Effector memory CD4-positive, alpha-beta T cell (primary cell): ENCODE measurements around the gene MTMR6.
A peak's percentile ranks its signal among the peaks of the same experiment; 100 is the strongest.
"Not testable (repeated sequence)": the region's sequence is repeated elsewhere in the genome, so short reads cannot be mapped to it uniquely, and the experiment has no call there.

Experiments
- DNase-seq, 3 donors: peaks; one replicate each; pipeline ENCODE4 v3.0.0-alpha.2; 2020
- H3K27ac ChIP-seq: 2 replicates; pipeline ENCODE4 v1.7.0; 2013; ENCODE audit warnings: mild to moderate bottlenecking, low read length, moderate library complexity; ENCODE audit not compliant: insufficient read depth, poor library complexity, severe bottlenecking
- H3K27me3 ChIP-seq: replicated peaks from 2 replicates; pipeline ENCODE4 v1.7.0; 2013; ENCODE audit warnings: mild to moderate bottlenecking, low read length; ENCODE audit not compliant: insufficient read depth, control insufficient read depth, poor library complexity, severe bottlenecking
- H3K36me3 ChIP-seq: 2 replicates; pipeline ENCODE4 v1.7.0; 2013; ENCODE audit warnings: mild to moderate bottlenecking, low read length, moderate library complexity; ENCODE audit not compliant: control insufficient read depth, insufficient read depth
- H3K4me1 ChIP-seq: 2 replicates; pipeline ENCODE4 v1.7.0; 2013; ENCODE audit warnings: low read length, mild to moderate bottlenecking; ENCODE audit not compliant: control insufficient read depth, insufficient read depth, poor library complexity, severe bottlenecking
- H3K4me3 ChIP-seq: 2 replicates; pipeline ENCODE4 v1.7.0; 2013; ENCODE audit warnings: low read length, low read depth, mild to moderate bottlenecking; ENCODE audit not compliant: insufficient read depth, poor library complexity, severe bottlenecking
- H3K9me3 ChIP-seq: 2 replicates; pipeline ENCODE4 v1.7.0; 2013; ENCODE audit warnings: mild to moderate bottlenecking, low read length, moderate library complexity; ENCODE audit not compliant: control insufficient read depth
- total RNA-seq, 3 donors: gene quantifications; one replicate each; lab custom pipeline; 2026; lab: John Stamatoyannopoulos, UW

Gene MTMR6
- 54.8 to 104 (median 78.5) reads per million in 3 donors for total RNA-seq

DNA sequence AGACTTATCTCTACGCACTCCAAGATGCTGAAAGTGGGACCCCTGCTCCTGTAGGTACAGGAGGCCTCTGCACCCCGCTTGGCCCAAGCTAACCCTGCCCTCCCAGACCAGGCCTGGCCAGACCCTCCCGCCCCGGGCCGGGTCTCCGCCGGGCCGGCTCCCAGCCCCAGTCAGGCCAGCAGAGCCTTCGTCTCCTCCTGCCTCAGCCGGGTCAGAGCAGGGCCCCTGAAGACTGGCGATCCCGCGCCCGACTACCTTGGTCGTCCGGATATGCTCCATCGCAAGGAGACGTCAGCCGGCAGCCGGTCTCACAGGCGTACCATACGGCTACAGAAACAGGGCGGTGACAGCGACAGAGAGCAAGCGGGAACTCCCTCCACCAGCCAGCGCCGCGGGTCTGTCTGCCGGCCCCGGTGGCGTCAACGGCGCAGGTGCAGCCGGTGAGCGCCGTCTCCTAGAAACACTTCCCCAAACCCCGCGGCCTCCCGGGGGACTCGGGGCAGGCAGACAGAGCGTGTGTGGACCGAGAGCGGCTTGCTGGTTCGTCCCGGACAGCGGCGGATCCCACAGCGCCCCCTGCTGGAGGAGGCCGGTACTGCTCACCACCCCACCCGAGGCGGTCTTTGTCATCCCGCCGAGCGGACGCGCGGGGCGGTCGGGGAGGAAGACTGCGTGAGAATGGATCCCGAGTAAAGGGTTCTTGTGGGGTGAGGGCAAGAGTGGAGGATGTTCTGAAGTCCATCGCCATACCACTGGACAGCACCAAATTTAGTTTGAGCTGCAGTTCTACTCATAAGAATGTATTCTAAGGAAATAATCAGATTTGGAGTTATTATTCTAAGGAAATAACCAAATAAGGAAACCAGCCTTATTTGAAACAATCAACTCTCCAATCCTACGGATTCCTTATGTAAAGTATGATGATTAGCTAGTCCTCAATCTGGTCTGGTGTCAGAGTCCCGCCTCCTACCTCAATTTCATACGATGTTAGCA, at the start of gene MTMR6:
Gene MTMR6, minus strand, starts transcription at position 520 of the 993 bp plus-strand sequence. Its CDS starts 241 bp downstream, at position 279.
- peak within 1 kb of the TSS; percentile 98 for H3K4me3 ChIP-seq
- DNase-seq, result peak; percentile 88 to 91 (median 88)
- H3K27me3 ChIP-seq, result no peaks in the 10 kb centered on the region
- no peaks in the 10 kb centered on the region for H3K9me3 ChIP-seq
- H3K27ac ChIP-seq, result peak within 1 kb of the TSS; percentile 99
- H3K36me3 ChIP-seq, result no peaks in the 10 kb centered on the region
- H3K4me1 ChIP-seq, result peaks cover 19% of the 10 kb centered on the region

DNA sequence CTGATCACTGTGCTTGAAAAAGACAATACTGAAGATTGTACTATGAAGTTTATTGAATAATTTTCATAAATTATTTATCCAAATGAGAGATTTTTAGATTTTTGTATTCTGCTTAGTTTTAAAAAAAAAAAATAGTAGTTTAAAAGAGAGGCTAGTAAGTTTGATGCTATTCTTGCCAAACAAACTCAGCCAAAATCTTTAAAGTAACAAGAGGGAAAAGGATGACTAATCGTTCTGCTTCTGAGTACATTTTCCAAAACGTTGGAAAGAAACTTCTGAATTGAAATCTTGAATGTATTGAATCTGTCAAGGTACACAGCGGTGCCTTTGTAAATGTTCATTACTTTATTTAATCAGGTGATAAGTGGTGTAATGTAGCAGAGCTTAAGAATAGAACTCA, 48.6 kb upstream of the MTMR6 start:
- H3K9me3 ChIP-seq, result no peaks in the 10 kb centered on the region
- no peak overlapping the region for H3K4me3 ChIP-seq
- DNase-seq, result no peak
- H3K36me3 ChIP-seq, result peaks cover 57% of the 10 kb centered on the region
- no peak overlapping the region for H3K27ac ChIP-seq
- no peaks in the 10 kb centered on the region for H3K27me3 ChIP-seq
- no peaks in the 10 kb centered on the region for H3K4me1 ChIP-seq

DNA sequence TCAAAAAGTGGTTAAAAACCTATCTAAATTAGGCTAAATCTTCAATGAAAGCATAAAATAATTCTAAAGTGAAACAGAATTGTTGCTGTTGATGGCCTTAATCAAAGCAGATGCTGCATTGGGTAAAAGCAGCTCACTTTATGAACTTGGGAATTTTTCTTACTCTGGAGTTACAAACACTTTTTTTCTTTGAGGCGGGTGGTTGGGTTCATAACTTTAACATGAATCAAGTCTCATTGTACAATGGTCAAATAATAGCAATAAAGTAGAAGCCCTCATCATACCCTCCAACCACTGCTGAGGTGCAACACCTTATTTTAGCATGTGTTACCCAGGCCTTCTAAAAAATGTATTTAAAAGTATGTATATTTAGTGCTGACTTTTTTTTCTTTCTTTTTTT, 43.3 kb upstream of the MTMR6 start:
- Histone ChIP-seq H3K27ac (no peak overlapping the region), H3K4me1 (no peaks in the 10 kb centered on the region), H3K4me3 (no peak overlapping the region), H3K36me3 (peaks cover 76% of the 10 kb centered on the region), H3K9me3 (no peaks in the 10 kb centered on the region), H3K27me3 (no peaks in the 10 kb centered on the region)
- DNase-seq, result no peak

DNA sequence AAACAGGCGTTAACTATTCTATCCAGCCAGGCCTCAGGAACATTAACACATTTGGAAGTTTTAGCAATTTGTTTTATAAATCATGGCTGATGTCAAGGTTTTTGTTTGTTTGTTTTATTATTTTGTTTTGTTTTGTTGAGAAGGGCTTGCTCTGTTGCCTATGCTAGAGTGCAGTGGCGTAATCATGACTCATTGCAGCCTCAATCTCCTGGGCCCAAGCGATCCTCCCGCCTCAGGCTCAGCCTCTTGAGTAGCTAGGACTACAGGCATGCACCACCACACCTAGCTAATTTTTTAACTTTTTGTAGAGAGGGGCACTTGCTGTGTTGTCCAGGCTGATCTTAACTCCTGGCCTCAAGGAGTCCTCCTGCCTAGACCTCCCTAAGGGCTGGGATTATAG, 42.4 kb upstream of the MTMR6 start:
- no peaks in the 10 kb centered on the region for H3K4me1 ChIP-seq
- no peak overlapping the region for H3K27ac ChIP-seq
- no peaks in the 10 kb centered on the region for H3K27me3 ChIP-seq
- H3K36me3 ChIP-seq, result peaks cover 77% of the 10 kb centered on the region
- H3K9me3 ChIP-seq, result no peaks in the 10 kb centered on the region
- no peak for DNase-seq
- H3K4me3 ChIP-seq, result no peak overlapping the region

DNA sequence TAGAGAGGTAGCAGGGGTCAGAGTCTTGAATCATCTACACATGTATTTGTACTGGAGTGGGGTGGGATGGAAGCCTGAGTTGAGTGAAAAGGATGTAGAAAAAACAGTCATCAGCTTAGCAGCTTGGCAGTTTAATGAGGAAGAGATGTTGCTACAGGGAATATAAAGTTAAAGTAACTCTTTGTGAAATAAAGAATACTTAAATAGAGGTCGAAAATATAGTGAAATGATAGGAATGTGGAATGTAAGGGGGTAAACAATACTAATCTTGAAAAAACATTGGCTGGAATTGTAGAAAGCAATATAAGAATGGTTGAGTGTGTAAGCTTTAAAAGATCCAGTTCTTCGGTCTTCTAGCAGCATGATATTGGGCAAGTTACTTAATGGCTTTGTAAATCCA, 36.8 kb upstream of the MTMR6 start:
- no peaks in the 10 kb centered on the region for H3K27me3 ChIP-seq
- peaks cover 58% of the 10 kb centered on the region for H3K36me3 ChIP-seq
- no peak overlapping the region for H3K27ac ChIP-seq
- DNase-seq, result no peak
- no peaks in the 10 kb centered on the region for H3K4me1 ChIP-seq
- no peak overlapping the region for H3K4me3 ChIP-seq
- no peaks in the 10 kb centered on the region for H3K9me3 ChIP-seq

DNA sequence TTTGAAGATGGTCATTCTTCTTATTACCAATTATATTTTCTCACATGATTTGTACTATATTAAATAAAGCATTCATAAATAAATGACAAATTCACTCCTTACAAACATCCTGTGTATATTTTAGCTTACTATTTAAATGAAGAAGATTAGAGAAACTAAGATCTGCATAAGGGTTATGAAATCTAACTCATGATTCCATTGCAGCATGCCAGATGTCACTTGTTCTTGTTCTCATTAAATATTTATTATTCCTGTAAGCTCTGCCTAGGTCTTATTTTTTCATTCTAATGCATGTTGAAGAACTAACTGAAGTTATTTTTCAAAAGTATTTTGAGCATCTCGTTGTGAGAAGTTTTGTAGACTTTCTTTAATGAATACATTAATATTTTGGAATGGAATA, 32.5 kb upstream of the MTMR6 start:
- no peak overlapping the region for H3K4me3 ChIP-seq
- H3K4me1 ChIP-seq, result no peaks in the 10 kb centered on the region
- peaks cover 57% of the 10 kb centered on the region for H3K36me3 ChIP-seq
- DNase-seq, result no peak
- H3K9me3 ChIP-seq, result no peaks in the 10 kb centered on the region
- H3K27ac ChIP-seq, result no peak overlapping the region
- H3K27me3 ChIP-seq, result no peaks in the 10 kb centered on the region

DNA sequence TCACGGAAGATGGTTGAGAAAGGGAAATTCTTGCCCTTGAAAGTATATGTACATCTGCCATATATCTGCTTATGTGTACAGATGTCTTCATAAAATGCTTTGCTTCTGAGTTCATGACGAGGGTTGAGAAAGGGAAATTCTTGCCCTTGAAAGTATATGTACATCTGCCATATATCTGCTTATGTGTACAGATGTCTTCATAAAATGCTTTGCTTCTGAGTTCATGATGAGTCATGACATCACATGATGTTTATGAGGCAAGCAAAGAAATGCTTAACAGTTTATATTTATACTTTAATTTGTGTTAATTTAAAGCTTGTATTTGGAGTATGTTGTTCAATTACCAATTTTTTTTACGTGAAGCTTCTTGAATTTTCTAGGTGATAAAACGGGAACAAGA, 31.7 kb upstream of the MTMR6 start:
- peaks cover 55% of the 10 kb centered on the region for H3K36me3 ChIP-seq
- H3K4me1 ChIP-seq, H3K27me3 ChIP-seq, H3K27ac ChIP-seq, H3K9me3 ChIP-seq, DNase-seq, H3K4me3 ChIP-seq: not testable (repeated sequence)

DNA sequence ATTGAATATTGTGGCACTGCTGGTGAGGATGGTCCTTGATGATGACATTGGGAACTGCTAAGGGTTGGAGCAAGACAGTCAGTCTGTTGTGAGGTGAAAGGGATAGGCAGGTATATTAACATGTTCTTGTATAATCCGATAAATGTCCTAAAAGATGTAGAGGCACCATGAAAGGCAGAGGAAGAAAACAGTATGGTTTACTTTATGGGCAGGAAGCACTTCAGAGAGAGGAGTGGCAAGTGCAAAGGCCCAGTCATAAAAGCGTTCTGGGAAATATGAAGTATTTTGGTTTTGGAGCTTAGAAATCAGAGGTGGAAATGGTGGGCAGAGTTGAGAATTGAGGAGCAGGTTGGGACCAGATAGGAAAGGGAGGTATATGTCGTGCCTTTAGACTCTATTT, 23.6 kb upstream of the MTMR6 start:
- Histone ChIP-seq H3K27me3 (no peaks in the 10 kb centered on the region), H3K27ac (no peak overlapping the region), H3K36me3 (peaks cover 45% of the 10 kb centered on the region), H3K9me3 (no peaks in the 10 kb centered on the region), H3K4me3 (no peak overlapping the region), H3K4me1 (no peaks in the 10 kb centered on the region)
- DNase-seq, result no peak

DNA sequence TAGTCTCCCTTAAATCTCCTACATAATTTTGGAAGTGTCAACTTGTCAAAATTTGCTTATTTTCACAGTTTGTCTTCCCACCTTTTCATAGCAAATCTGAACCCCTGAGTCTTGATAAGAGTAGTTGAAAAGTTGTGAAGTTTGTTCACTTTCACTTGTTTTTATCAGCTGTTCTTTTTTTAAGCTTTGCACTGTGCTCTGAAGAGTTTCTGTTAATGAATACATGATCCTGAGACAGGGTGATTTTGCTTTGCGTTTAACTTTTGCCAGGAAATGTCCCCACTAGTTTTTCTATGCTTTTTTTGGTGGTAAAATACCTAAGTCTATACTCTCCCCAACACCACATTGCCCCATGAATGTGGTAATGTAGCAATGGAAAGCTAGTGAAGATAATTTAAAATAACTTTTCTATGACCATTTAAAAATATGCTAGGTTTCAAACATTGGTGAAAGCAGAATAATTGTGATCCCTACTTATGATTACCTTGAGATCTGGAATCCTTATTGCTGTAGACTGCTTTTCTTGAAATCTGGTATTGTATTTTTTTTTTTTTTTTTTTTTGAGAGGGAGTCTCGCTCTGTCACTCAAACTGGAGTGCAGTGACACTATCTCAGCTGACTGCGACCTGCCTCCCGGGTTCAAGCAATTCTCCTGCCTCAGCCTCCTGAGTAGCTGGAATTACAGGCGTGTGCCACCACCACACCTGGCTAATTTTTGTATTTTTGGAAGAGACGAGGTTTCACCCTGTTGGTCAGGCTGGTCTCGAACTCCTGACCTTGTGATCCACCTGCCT, 19.6 kb upstream of the MTMR6 start:
- peaks cover 20% of the 10 kb centered on the region for H3K36me3 ChIP-seq
- H3K27ac ChIP-seq, result no peak overlapping the region
- H3K4me3 ChIP-seq, result no peak overlapping the region
- no peaks in the 10 kb centered on the region for H3K27me3 ChIP-seq
- no peaks in the 10 kb centered on the region for H3K4me1 ChIP-seq
- no peak for DNase-seq
- no peaks in the 10 kb centered on the region for H3K9me3 ChIP-seq

DNA sequence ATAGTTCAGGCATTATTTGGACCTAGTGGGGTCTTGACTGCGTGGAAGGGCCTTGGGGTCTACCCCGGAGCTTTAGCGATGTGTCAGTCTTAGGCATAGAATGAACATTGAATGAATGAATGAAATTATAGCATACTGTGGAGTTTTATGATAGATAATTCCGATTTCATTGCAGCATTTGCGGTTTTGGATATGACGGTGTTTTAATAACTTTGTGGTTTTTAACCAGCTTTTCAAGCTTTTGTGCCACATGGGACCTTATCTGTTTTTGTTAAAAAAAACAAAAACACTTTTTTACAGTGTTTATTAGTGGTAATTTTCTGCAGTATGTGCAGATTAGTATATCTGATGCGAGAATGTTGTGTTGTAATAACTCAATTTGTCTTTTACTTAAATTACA, 14.8 kb upstream of the MTMR6 start:
- Histone ChIP-seq H3K36me3 (no peaks in the 10 kb centered on the region), H3K4me3 (peak overlapping the region; percentile 79), H3K27me3 (no peaks in the 10 kb centered on the region), H3K27ac (peak overlapping the region; percentile 96), H3K4me1 (no peaks in the 10 kb centered on the region), H3K9me3 (no peaks in the 10 kb centered on the region)
- DNase-seq, result no peak
